Motor neuron (in vitro differentiated cells): ENCODE data around the gene NUP62. TPM values are rescaled to one million over a fixed set of nuclear protein-coding genes. Genes with fewer than 3 reads are reported as not detected.
"Not testable (repeated sequence)": the region's sequence is repeated elsewhere in the genome, so short reads cannot be mapped to it uniquely, and the experiment has no call there.

Experiments
- ATAC-seq, 8 experiments: fragments of 200-7000 bp; cut with Tn5 transposase; replicated peaks in 6 of 8; 2 replicates each; pipeline ENCODE4 v1.8.0; 2021; ENCODE audit warnings: mild to moderate bottlenecking in 8 of 8, moderate library complexity in 8 of 8
- H3K27ac ChIP-seq, 2 donors: fragments of 250-450 bp; sonication (Bioruptor Pico); 2 replicates each; pipeline ENCODE4 v1.9.0; 2021; ENCODE audit warnings: antibody characterized with exemption in 2 of 2, mild to moderate bottlenecking in 2 of 2, moderate library complexity in 1 of 2
- H3K4me1 ChIP-seq, 2 donors: fragments of 250-450 bp; sonication (Bioruptor Pico); replicated peaks in 1 of 2; 2 replicates each; pipeline ENCODE4 v1.6.1; 2021; ENCODE audit warnings: antibody characterized with exemption in 2 of 2, mild to moderate bottlenecking in 2 of 2, moderate library complexity in 1 of 2
- H3K4me3 ChIP-seq, 5 donors: fragments of 250-450 bp; sonication (Bioruptor Pico); 2 replicates each; pipeline ENCODE4 v1.9.0; 2021; ENCODE audit warnings: antibody characterized with exemption in 5 of 5, mild to moderate bottlenecking in 5 of 5, moderate library complexity in 4 of 5
- WGBS, 10 experiments: fragments of 450-650 bp; shearing (Covaris generic); methylation state at CpG; one replicate each; pipeline ENCODE4 v1.0.0; 2022; 5-methylcytosine and 5-hydroxymethylcytosine counted together
- in situ Hi-C, 9 experiments: fragments of 400-800 bp; cut with MboI; loops; one replicate each; pipeline ENCODE4 v1.15.0; 2021; ENCODE audit warnings: low sequenced_read_pairs in 9 of 9, low pct_unique_long_range_greater_than_20kb in 2 of 9; ENCODE audit not compliant: unreplicated experiment in 9 of 9
- total RNA-seq, 8 experiments: library from RNA; unstranded; fragments of 300-600 nt; gene quantifications; 2 replicates each; pipeline versions ENCODE4 v1.2.3 to v1.2.4, GENCODE V29; 2022

The NUP62 gene, protein sequence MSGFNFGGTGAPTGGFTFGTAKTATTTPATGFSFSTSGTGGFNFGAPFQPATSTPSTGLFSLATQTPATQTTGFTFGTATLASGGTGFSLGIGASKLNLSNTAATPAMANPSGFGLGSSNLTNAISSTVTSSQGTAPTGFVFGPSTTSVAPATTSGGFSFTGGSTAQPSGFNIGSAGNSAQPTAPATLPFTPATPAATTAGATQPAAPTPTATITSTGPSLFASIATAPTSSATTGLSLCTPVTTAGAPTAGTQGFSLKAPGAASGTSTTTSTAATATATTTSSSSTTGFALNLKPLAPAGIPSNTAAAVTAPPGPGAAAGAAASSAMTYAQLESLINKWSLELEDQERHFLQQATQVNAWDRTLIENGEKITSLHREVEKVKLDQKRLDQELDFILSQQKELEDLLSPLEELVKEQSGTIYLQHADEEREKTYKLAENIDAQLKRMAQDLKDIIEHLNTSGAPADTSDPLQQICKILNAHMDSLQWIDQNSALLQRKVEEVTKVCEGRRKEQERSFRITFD
- 10 to 100 TPM; 26.2 to 67.4 (median 31.6) TPM for total RNA-seq

GRCh38 chr19:49929121-49929610 is at the start of gene NUP62, which contains the start of gene ATF5:
NUP62 (minus strand) TSS chr19:49929504; CDS start chr19:49909807, 19,697 bp downstream.
ATF5 (plus strand) TSS chr19:49929205; CDS start chr19:49930851, 1,646 bp downstream.
- peak within 1 kb of the TSS; percentile 97 to 98 for H3K27ac ChIP-seq
- in situ Hi-C loops: loop anchor here in 2 of 9 experiments (25.0 kb wide), 1 partner anchor 208 kb away; no protein-coding TSS in a partner anchor
- H3K4me1 ChIP-seq: peaks cover 26 to 32% of the 10 kb centered on the region in 2 donors
- ATAC-seq: peak; percentile 36 to 60 (median 46)
- WGBS, 10 experiments: 0% methylated on average over 2 to 8 of the region's 48 CpGs; no CpG with 5 or more reads in 6 of the 10 experiments
- H3K4me3 ChIP-seq: peak within 1 kb of the TSS; percentile 73 to 98 (median 80)

GRCh38 chr19:49978324-49978723 is 49.0 kb upstream of the NUP62 start:
- 77 to 97% (median 85%) methylated on average over 3 to 7 of the region's 11 CpGs; no CpG with 5 or more reads in 5 of the 10 experiments for WGBS, 10 experiments
- no peak for ATAC-seq
- in situ Hi-C loops: no loop called here
- H3K4me3 ChIP-seq: no peak overlapping the region
- no peaks in the 10 kb centered on the region for H3K4me1 ChIP-seq
- no peak overlapping the region for H3K27ac ChIP-seq

- no peak overlapping the region for H3K4me3 ChIP-seq
- 20 to 50% (median 43%) methylated on average over 1 to 5 of the region's 18 CpGs; no CpG with 5 or more reads in 6 of the 10 experiments for WGBS, 10 experiments
- no peaks in the 10 kb centered on the region for H3K4me1 ChIP-seq
- in situ Hi-C loops: no loop called here
- H3K27ac ChIP-seq: no peak overlapping the region
- no peak for ATAC-seq
Measured at GRCh38 chr19:49977881-49978280, 48.6 kb upstream of the NUP62 start.

DNA sequence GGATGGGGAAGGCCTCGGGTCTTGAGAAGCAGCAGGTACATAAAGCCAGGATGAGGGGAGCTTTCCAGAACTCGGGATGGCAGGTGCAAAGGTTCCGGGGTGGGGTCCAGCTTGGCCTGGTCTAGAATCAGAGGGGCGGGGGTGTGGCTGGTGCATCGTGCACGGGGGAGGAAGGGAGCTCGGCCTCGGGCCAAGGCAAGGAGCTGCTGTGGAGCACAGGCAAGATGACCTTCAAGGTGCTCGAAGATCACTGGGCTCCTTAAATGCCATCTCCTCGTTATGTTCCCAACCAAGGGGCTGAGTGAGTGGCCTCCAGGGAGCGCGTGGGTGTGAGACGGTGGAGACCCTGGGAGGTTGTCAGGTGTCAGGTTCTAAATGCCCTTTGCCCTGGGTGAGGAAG is 47.8 kb upstream of the NUP62 start:
- in situ Hi-C loops: no loop called here
- Histone ChIP-seq H3K27ac (no peak overlapping the region), H3K4me3 (no peak overlapping the region), H3K4me1 (no peaks in the 10 kb centered on the region)
- 90 to 100% methylated on average over 2 of the region's 13 CpGs; no CpG with 5 or more reads in 8 of the 10 experiments for WGBS, 10 experiments
- ATAC-seq: no peak

DNA sequence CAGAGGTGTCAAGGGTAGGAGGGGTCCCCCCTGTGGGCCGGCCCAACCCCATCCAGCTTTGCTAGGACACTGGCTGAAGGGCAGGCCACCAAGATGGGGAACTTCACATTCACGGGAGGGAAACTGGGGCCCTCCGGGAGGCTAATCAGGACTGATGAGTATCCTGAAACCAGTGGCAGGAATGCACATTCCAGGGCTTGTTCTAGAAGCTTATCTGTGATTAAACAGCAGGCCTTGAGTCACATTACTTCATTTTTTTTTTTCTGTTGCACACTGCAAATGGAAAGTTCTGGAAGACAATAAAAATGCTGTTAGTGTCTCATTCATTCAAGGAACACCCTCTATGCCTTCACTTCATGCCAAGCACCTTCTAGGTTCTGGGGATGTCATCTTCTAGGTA is 47.2 kb upstream of the NUP62 start:
- ATAC-seq: no peak
- WGBS, 10 experiments: 63 to 95% (median 80%) methylated on average over 1 to 2 of the region's 3 CpGs; no CpG with 5 or more reads in 6 of the 10 experiments
- H3K4me1 ChIP-seq: no peaks in the 10 kb centered on the region
- H3K27ac ChIP-seq: no peak overlapping the region
- no peak overlapping the region for H3K4me3 ChIP-seq
- in situ Hi-C loops: no loop called here

- 22 to 100% (median 79%) methylated on average over 1 to 4 of the region's 7 CpGs; no CpG with 5 or more reads in 2 of the 10 experiments for WGBS, 10 experiments
- in situ Hi-C loops: no loop called here
- Histone ChIP-seq H3K4me1 (no peaks in the 10 kb centered on the region), H3K27ac (no peak overlapping the region), H3K4me3 (no peak overlapping the region)
- ATAC-seq: no peak
Measured at GRCh38 chr19:49975051-49975450, 45.7 kb upstream of the NUP62 start.

GRCh38 chr19:49973987-49974386 is 44.7 kb upstream of the NUP62 start:
- WGBS, 10 experiments: 83 to 100% (median 91%) methylated on average over 2 to 12 of the region's 18 CpGs; no CpG with 5 or more reads in 7 of the 10 experiments
- H3K27ac ChIP-seq: no peak overlapping the region
- H3K4me3 ChIP-seq: no peak overlapping the region
- no peaks in the 10 kb centered on the region for H3K4me1 ChIP-seq
- in situ Hi-C loops: no loop called here
- no peak for ATAC-seq

DNA sequence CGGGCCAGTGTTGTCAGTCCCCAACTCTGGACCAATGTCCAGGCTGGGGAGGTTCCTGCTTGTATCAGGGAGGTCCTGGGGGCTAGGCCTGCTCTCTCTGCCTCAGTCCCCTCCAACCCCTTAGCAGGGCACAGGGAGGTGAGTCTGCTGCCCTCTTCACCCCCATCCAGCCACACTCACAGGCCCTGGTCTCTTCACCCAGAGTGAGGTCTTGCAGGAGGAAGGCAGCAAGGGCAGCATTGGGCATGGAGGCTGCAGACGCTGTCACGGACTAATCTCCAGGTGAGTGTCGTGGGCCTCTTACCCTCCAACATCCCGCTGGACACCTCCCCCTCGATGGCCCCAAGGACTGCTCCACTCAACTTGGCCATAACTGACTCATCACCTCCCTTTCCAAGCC is 43.5 kb upstream of the NUP62 start:
- in situ Hi-C loops: no loop called here
- 30 to 100% methylated on average over 2 of the region's 6 CpGs; no CpG with 5 or more reads in 8 of the 10 experiments for WGBS, 10 experiments
- Histone ChIP-seq H3K4me3 (no peak overlapping the region), H3K4me1 (no peaks in the 10 kb centered on the region), H3K27ac (no peak overlapping the region)
- ATAC-seq: no peak

GRCh38 chr19:49971991-49972411 is 42.7 kb upstream of the NUP62 start:
- ATAC-seq: no peak
- Histone ChIP-seq H3K4me1 (no peaks in the 10 kb centered on the region), H3K27ac (no peak overlapping the region), H3K4me3 (no peak overlapping the region)
- 0 to 80% methylated on average over 1 of the region's 12 CpGs; no CpG with 5 or more reads in 8 of the 10 experiments for WGBS, 10 experiments
- in situ Hi-C loops: no loop called here

DNA sequence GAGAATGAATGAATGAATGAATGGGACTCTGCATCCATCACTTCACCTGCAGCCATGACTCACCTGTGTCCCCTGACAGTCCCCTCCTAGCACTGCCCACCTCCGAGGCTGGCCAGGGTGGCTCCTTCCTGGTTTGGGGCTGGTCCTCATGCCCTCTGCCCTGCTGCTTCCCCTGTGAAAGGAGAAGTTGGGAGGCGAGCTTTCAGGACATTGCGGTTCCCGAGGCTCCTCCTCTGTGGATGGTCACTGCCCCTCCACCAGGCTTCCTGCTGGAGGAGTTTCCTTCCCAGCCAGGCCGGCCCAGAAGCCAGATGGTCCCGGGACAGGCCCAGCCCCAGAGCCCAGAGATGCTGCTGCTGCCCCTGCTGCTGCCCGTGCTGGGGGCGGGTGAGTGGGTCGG is 40.1 kb upstream of the NUP62 start:
- H3K27ac ChIP-seq, H3K4me1 ChIP-seq, in situ Hi-C loops, H3K4me3 ChIP-seq: not testable (repeated sequence)
- no CpG with 5 or more reads among the region's 9 CpGs for WGBS, 10 experiments
- peak in 3 of 8 experiments; percentile 18 to 54 (median 49) for ATAC-seq

GRCh38 chr19:49968279-49968922 is 39.1 kb upstream of the NUP62 start:
- 20 to 100% (median 60%) methylated on average over 1 to 4 of the region's 5 CpGs; no CpG with 5 or more reads in 3 of the 10 experiments for WGBS, 10 experiments
- in situ Hi-C loops: no loop called here
- no peak for ATAC-seq

GRCh38 chr19:49960980-49961379 is 31.7 kb upstream of the NUP62 start, which contains the start of gene SIGLEC11:
SIGLEC11 (minus strand) TSS chr19:49961172; CDS start chr19:49961081, 91 bp downstream.
- peak in 2 of 8 experiments; percentile 35 to 58 for ATAC-seq
- H3K4me1 ChIP-seq, H3K4me3 ChIP-seq, in situ Hi-C loops, H3K27ac ChIP-seq: not testable (repeated sequence)
- 50 to 83% methylated on average over 1 of the region's 10 CpGs; no CpG with 5 or more reads in 8 of the 10 experiments for WGBS, 10 experiments

More at GRCh38 chr19:49968279-49968922, 39.1 kb upstream of the NUP62 start:
- Histone ChIP-seq H3K27ac (no peak overlapping the region), H3K4me3 (no peak overlapping the region), H3K4me1 (no peaks in the 10 kb centered on the region)

DNA sequence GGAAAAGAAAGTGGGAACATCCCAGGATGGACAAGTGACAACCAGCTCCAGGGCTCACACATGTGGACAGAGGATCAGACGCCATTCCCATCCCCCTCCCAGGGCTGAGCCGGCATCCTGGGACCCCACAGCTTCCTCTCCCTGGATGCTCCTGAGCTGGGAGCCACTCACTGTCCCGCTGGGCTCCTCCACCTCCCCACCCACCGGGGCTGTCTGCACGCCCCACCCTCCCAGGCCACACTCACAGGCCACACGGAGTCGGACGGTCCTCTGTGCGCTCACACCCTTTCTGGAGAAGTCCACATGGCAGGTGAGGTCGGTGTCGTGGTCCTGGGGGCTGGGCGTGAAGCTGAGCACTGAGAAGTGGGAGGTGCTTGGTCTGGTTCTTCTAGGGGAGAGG is 30.6 kb upstream of the NUP62 start:
- in situ Hi-C loops, H3K4me1 ChIP-seq, H3K27ac ChIP-seq, H3K4me3 ChIP-seq: not testable (repeated sequence)
- WGBS, 10 experiments: no CpG with 5 or more reads among the region's 12 CpGs
- ATAC-seq: peak in 2 of 8 experiments; percentile 19 to 36
